Caco-2 (cell line): ENCODE results near the gene TBL1Y. TPM values are rescaled to one million over a fixed set of nuclear protein-coding genes. Genes with fewer than 3 reads are reported as not detected.

Experiments
- BruUV-seq: library from RNA; stranded (reverse); fragments of 400-500 nt; replicated peaks from 2 replicates; lab custom pipeline; 2021; lab: Mats Ljungman, UMichigan
- CTCF ChIA-PET: fragments of 300-600 bp; sonication (Branson Sonifier 250); formaldehyde crosslinking; loops from one replicate; lab custom pipeline; 2022; ENCODE audit warnings: antibody characterized with exemption; lab: Charles Lee
- POLR2A ChIA-PET: fragments of 300-600 bp; sonication (Branson Sonifier 250); formaldehyde crosslinking; loops from one replicate; lab custom pipeline; 2022; ENCODE audit warnings: antibody characterized with exemption; lab: Charles Lee
- DNase-seq, 2 experiments: peaks; one replicate each; pipeline versions ENCODE4 v3.0.0 to v3.0.0-alpha.2; 2020 to 2022
- H3K27me3 ChIP-seq: replicated peaks from 2 replicates; pipeline ENCODE4 v1.6.0; 2011; ENCODE audit warnings: low read length; ENCODE audit not compliant: control insufficient read depth, insufficient read depth
- H3K36me3 ChIP-seq: 2 replicates; pipeline ENCODE4 v1.5.1; 2011; ENCODE audit warnings: low read length; ENCODE audit not compliant: control insufficient read depth, insufficient read depth
- H3K4me1 ChIP-seq: fragments of 250-450 bp; sonication (Bioruptor Pico); 2 replicates; pipeline ENCODE4 v1.5.1; 2020; ENCODE audit warnings: mild to moderate bottlenecking
- H3K4me3 ChIP-seq: 2 replicates; pipeline ENCODE4 v1.5.1; 2011; ENCODE audit warnings: low read depth, mild to moderate bottlenecking, control low read depth, low read length
- H3K9me3 ChIP-seq: fragments of 250-450 bp; sonication (Bioruptor Pico); 2 replicates; pipeline ENCODE4 v1.5.1; 2020; ENCODE audit warnings: mild to moderate bottlenecking, moderate library complexity
- H3K27ac Mint-ChIP-seq: one replicate; pipeline ENCODE4 v1.8.0; 2022; ENCODE audit warnings: mixed read lengths; ENCODE audit not compliant: unreplicated experiment
- H3K27me3 Mint-ChIP-seq: one replicate; pipeline ENCODE4 v1.8.0; 2022; ENCODE audit warnings: mixed read lengths; ENCODE audit not compliant: insufficient read depth, unreplicated experiment
- H3K36me3 Mint-ChIP-seq: one replicate; pipeline ENCODE4 v1.8.0; 2022; ENCODE audit warnings: mild to moderate bottlenecking, mixed read lengths; ENCODE audit not compliant: insufficient read depth, unreplicated experiment
- H3K4me1 Mint-ChIP-seq: one replicate; pipeline ENCODE4 v1.8.0; 2022; ENCODE audit warnings: low read depth, mixed read lengths; ENCODE audit not compliant: unreplicated experiment
- H3K4me3 Mint-ChIP-seq: one replicate; pipeline ENCODE4 v1.8.0; 2022; ENCODE audit warnings: mild to moderate bottlenecking, moderate library complexity, mixed read lengths; ENCODE audit not compliant: unreplicated experiment
- H3K9me3 Mint-ChIP-seq: one replicate; pipeline ENCODE4 v1.8.0; 2022; ENCODE audit warnings: mixed read lengths; ENCODE audit not compliant: unreplicated experiment
- intact Hi-C: fragments of 100-400 bp; cut with micrococcal nuclease; formaldehyde crosslinking; loops from one replicate; pipeline ENCODE4 v1.10.0; 2022; ENCODE audit not compliant: unreplicated experiment
- total RNA-seq: library from RNA; stranded (reverse); gene quantifications from 2 replicates; pipeline ENCODE4 v1.2.3, GENCODE V29; 2022
- TF ChIP-seq, protein P1 (sequence below), 2 experiments: fragments of 200-600 bp in 1 of 2; IDR thresholded peaks; 1 replicate in 1 of 2; 2 replicates in 1 of 2; pipeline versions ENCODE4 v1.5.1 to v1.8.0; 2011 to 2022; ENCODE audit warnings: antibody characterized with exemption in 1 of 2, control low read depth in 1 of 2, inconsistent platforms in 1 of 2, low read depth in 1 of 2, low read length in 1 of 2, mild to moderate bottlenecking in 1 of 2, moderate library complexity in 1 of 2; ENCODE audit not compliant: insufficient read depth in 1 of 2, severe bottlenecking in 1 of 2, unreplicated experiment in 1 of 2

The TBL1Y gene
- total RNA-seq, 1 experiment from 2014 or later = not detected

DNA sequence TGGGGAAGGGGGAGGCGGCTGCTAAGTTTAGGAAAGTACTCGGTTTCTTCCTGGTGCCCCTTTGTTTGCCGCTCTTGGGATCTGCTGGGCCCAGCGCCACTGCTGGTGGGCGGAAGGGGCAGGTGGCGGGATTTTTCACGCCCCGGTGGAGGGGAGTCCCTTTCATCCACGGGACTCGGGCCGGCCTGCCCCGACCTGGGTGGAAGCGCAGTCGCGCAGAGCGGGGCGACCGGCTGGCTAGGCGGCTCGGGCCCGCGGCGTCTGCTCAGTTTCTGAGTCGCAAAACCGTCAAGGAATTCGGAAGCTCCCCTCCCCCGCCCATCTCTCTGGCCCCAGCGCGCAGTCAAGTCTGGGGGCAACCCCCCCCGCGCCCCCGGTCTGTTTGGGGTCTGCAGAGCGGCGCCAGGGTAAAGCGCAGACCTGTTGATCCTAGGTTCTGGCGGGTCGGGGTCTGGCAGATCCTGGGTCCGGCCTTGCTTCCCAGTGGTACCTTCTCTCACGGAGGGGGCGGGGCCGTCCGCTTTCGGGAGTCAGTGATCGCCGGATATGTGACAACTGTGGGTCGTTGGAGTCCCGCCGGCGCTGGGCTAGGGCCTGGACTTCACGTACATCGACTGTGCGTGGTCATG lies 870 bp downstream of the TBL1Y start, which contains the start of gene AMELY:
Gene AMELY, minus strand, starts transcription at position 500 of the 629 bp plus-strand sequence. CDS start 39,144 bp downstream, outside the sequence.
- H3K27me3 ChIP-seq = no peaks in the 10 kb centered on the region
- no peaks in the 10 kb centered on the region for H3K36me3 ChIP-seq
- no peaks in the 10 kb centered on the region for H3K9me3 Mint-ChIP-seq
- H3K4me3 ChIP-seq = no peak within 1 kb of the TSS
- DNase-seq = no peak
- POLR2A ChIA-PET = no interaction called here
- H3K4me3 Mint-ChIP-seq = no peak within 1 kb of the TSS
- BruUV-seq = no TSS peak
- no peak within 1 kb of the TSS for H3K27ac Mint-ChIP-seq
- no peaks in the 10 kb centered on the region for H3K4me1 Mint-ChIP-seq
- TF ChIP-seq, protein P1, sequence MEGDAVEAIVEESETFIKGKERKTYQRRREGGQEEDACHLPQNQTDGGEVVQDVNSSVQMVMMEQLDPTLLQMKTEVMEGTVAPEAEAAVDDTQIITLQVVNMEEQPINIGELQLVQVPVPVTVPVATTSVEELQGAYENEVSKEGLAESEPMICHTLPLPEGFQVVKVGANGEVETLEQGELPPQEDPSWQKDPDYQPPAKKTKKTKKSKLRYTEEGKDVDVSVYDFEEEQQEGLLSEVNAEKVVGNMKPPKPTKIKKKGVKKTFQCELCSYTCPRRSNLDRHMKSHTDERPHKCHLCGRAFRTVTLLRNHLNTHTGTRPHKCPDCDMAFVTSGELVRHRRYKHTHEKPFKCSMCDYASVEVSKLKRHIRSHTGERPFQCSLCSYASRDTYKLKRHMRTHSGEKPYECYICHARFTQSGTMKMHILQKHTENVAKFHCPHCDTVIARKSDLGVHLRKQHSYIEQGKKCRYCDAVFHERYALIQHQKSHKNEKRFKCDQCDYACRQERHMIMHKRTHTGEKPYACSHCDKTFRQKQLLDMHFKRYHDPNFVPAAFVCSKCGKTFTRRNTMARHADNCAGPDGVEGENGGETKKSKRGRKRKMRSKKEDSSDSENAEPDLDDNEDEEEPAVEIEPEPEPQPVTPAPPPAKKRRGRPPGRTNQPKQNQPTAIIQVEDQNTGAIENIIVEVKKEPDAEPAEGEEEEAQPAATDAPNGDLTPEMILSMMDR (IDR thresholded peaks at IDR 0.05; ENCODE audit: insufficient read depth in 1 of 2, low read depth in 1 of 2, low read length in 1 of 2, severe bottlenecking in 1 of 2, unreplicated experiment in 1 of 2) = no peak
- no peaks in the 10 kb centered on the region for H3K4me1 ChIP-seq
- CTCF ChIA-PET = no interaction called here
- H3K9me3 ChIP-seq = no peaks in the 10 kb centered on the region
- intact Hi-C loops = no loop called here
- H3K27me3 Mint-ChIP-seq = no peaks in the 10 kb centered on the region
- H3K36me3 Mint-ChIP-seq = no peaks in the 10 kb centered on the region

DNA sequence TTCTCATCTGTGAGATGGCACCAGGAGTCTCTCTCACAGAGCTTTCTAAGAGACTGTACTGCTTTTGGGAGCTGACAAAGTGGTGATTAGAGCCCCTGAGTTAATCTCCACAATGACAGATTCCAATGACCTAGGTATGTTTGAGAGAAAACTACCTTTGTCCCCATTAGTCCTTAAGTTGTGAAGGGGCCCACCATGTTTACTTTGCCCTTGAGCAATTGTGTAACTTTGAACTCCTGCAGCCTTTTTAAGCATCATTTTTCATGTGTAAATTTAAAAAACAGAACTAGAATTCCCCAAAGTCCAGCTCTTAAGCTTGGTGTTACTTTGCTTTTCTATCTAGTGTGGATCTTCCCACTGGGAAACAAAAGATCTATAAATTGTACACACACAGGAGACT lies 2.9 kb downstream of the TBL1Y start:
- no peak overlapping the region for H3K4me3 Mint-ChIP-seq
- DNase-seq = no peak
- Histone ChIP-seq H3K4me3 (no peak overlapping the region), H3K36me3 (no peaks in the 10 kb centered on the region), H3K4me1 (no peaks in the 10 kb centered on the region), H3K9me3 (no peaks in the 10 kb centered on the region), H3K27me3 (no peaks in the 10 kb centered on the region)
- H3K27me3 Mint-ChIP-seq = no peaks in the 10 kb centered on the region
- H3K36me3 Mint-ChIP-seq = no peaks in the 10 kb centered on the region
- TF ChIP-seq, protein P1 (IDR thresholded peaks at IDR 0.05; ENCODE audit: insufficient read depth in 1 of 2, low read depth in 1 of 2, low read length in 1 of 2, severe bottlenecking in 1 of 2, unreplicated experiment in 1 of 2) = no peak
- BruUV-seq = no TSS peak
- ChIA-PET POLR2A (no interaction called here), CTCF (no interaction called here)
- no peaks in the 10 kb centered on the region for H3K4me1 Mint-ChIP-seq
- intact Hi-C loops = no loop called here
- no peaks in the 10 kb centered on the region for H3K9me3 Mint-ChIP-seq
- H3K27ac Mint-ChIP-seq = no peak overlapping the region

DNA sequence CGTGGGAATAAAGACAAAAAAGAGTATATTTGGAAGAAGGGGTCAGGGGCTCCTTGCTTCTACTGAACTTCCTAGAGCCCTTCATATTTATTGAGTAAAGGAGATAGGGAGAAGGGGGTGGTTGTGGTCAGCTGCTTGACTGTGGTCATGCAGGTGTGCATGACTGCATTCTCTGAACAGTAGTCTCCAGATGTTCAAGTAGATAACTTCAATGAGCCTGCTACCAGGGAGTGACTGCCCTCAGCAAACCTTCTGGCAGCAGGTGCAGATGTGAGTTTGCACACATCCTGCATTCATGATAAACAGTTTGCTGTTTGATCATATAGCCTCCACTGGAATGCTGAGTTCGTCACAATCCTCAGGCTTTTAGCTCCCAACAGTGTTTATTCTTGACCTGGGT lies 10.6 kb downstream of the TBL1Y start:
- POLR2A ChIA-PET = no interaction called here
- TF ChIP-seq, protein P1 (IDR thresholded peaks at IDR 0.05; ENCODE audit: insufficient read depth in 1 of 2, low read depth in 1 of 2, low read length in 1 of 2, severe bottlenecking in 1 of 2, unreplicated experiment in 1 of 2) = no peak
- Histone ChIP-seq H3K36me3 (no peaks in the 10 kb centered on the region), H3K27me3 (no peaks in the 10 kb centered on the region), H3K9me3 (no peaks in the 10 kb centered on the region), H3K4me1 (no peaks in the 10 kb centered on the region), H3K4me3 (no peak overlapping the region)
- no peaks in the 10 kb centered on the region for H3K27me3 Mint-ChIP-seq
- intact Hi-C loops = no loop called here
- H3K9me3 Mint-ChIP-seq = no peaks in the 10 kb centered on the region
- BruUV-seq = no TSS peak
- CTCF ChIA-PET = no interaction called here
- H3K27ac Mint-ChIP-seq = no peak overlapping the region
- H3K36me3 Mint-ChIP-seq = no peaks in the 10 kb centered on the region
- H3K4me1 Mint-ChIP-seq = no peaks in the 10 kb centered on the region
- H3K4me3 Mint-ChIP-seq = no peak overlapping the region
- DNase-seq = no peak
